Neural cell (in vitro differentiated cells): ENCODE results near the gene MAGI2. TPM values are rescaled to one million over a fixed set of nuclear protein-coding genes. Genes with fewer than 3 reads are reported as not detected.

Source experiments
- H2AFZ ChIP-seq: fragments of 200-600, 300-800 bp; sonication (generic), shearing (Covaris generic); 2 replicates; pipeline ENCODE4 v1.6.0; 2014; ENCODE audit warnings: low read depth, mild to moderate bottlenecking, antibody characterized with exemption, low read length, moderate library complexity
- H3F3A ChIP-seq: fragments of 200-600 bp; shearing (Covaris generic); 2 replicates; pipeline ENCODE4 v1.6.1; 2016; ENCODE audit warnings: mild to moderate bottlenecking, moderate library complexity, mixed read lengths, antibody characterized with exemption, low read length; ENCODE audit not compliant: insufficient read depth, poor library complexity, severe bottlenecking
- H3K27ac ChIP-seq: fragments of 200-600, 300-800 bp; sonication (generic), shearing (Covaris generic); 2 replicates; pipeline ENCODE4 v1.5.1; 2014; ENCODE audit warnings: mild to moderate bottlenecking, low read length, moderate library complexity
- H3K27me3 ChIP-seq: fragments of 300-800, 200-600 bp; sonication (generic), shearing (Covaris generic); 2 replicates; pipeline ENCODE4 v1.6.0; 2014; ENCODE audit warnings: mild to moderate bottlenecking, low read depth, low read length, moderate library complexity; ENCODE audit not compliant: insufficient read depth
- H3K36me3 ChIP-seq: fragments of 300-800, 200-600 bp; sonication (generic), shearing (Covaris generic); 2 replicates; pipeline ENCODE4 v1.5.1; 2014; ENCODE audit warnings: mild to moderate bottlenecking, antibody characterized with exemption, low read length, moderate library complexity; ENCODE audit not compliant: insufficient read depth
- H3K4me2 ChIP-seq: fragments of 300-800, 200-600 bp; sonication (generic), shearing (Covaris generic); 2 replicates; pipeline ENCODE4 v1.6.0; 2014; ENCODE audit warnings: mild to moderate bottlenecking, low read length
- H3K4me3 ChIP-seq: fragments of 300-800, 200-600 bp; sonication (generic), shearing (Covaris generic); 2 replicates; pipeline ENCODE4 v1.5.1; 2014; ENCODE audit warnings: mild to moderate bottlenecking, low read length, moderate library complexity
- H3K79me2 ChIP-seq: fragments of 200-600 bp; shearing (Covaris generic); replicated peaks from 2 replicates; pipeline ENCODE4 v1.6.0; 2014; ENCODE audit warnings: mild to moderate bottlenecking, low read length, moderate library complexity; ENCODE audit not compliant: insufficient read depth
- H3K9ac ChIP-seq: fragments of 300-800, 200-600 bp; sonication (generic), shearing (Covaris generic); 2 replicates; pipeline ENCODE4 v1.6.1; 2016; ENCODE audit warnings: mild to moderate bottlenecking, low read length, mixed read lengths
- H3K9me2 ChIP-seq: fragments of 200-600 bp; shearing (Covaris generic); 2 replicates; pipeline ENCODE4 v1.6.1; 2016; ENCODE audit warnings: mild to moderate bottlenecking, low read length, mixed read lengths; ENCODE audit not compliant: insufficient read depth
- H3K9me3 ChIP-seq: fragments of 200-600, 300-800 bp; sonication (generic), shearing (Covaris generic); 2 replicates; pipeline ENCODE4 v1.6.1; 2016; ENCODE audit warnings: mild to moderate bottlenecking, mixed run types, low read length, moderate library complexity, mixed read lengths
- H4K20me1 ChIP-seq: fragments of 200-600 bp; shearing (Covaris generic); 2 replicates; pipeline ENCODE4 v1.6.1; 2016; ENCODE audit warnings: mild to moderate bottlenecking, mixed run types; ENCODE audit not compliant: insufficient read depth
- CTCF ChIP-seq: fragments of 450-650 bp; IDR thresholded peaks from 2 replicates; pipeline ENCODE4 v1.5.1; 2014; ENCODE audit warnings: antibody characterized with exemption, mild to moderate bottlenecking, moderate library complexity; ENCODE audit not compliant: poor library complexity, severe bottlenecking
- EP300 ChIP-seq: fragments of 450-650 bp; conservative IDR thresholded peaks from 2 replicates; pipeline ENCODE4 v1.6.1; 2014; ENCODE audit warnings: antibody characterized with exemption, mild to moderate bottlenecking, moderate library complexity; ENCODE audit not compliant: poor library complexity, severe bottlenecking
- EZH2 ChIP-seq: fragments of 200-600, 300-800 bp; shearing (Covaris generic), sonication (generic); IDR thresholded peaks from 2 replicates; pipeline ENCODE4 v1.6.1; 2014; ENCODE audit warnings: antibody characterized with exemption, low read length, borderline replicate concordance, mild to moderate bottlenecking; ENCODE audit not compliant: insufficient read depth, poor library complexity, severe bottlenecking
- MXI1 ChIP-seq: fragments of 450-650 bp; conservative IDR thresholded peaks from 2 replicates; pipeline ENCODE4 v1.6.1; 2014; ENCODE audit warnings: antibody characterized with exemption, mild to moderate bottlenecking; ENCODE audit not compliant: poor library complexity, severe bottlenecking
- POLR2AphosphoS5 ChIP-seq: IDR thresholded peaks from 2 replicates; pipeline ENCODE4 v1.6.1; 2012
- RAD21 ChIP-seq: fragments of 450-650 bp; conservative IDR thresholded peaks from 2 replicates; pipeline ENCODE4 v1.6.1; 2014; ENCODE audit warnings: antibody characterized with exemption, mild to moderate bottlenecking, moderate library complexity
- REST ChIP-seq: IDR thresholded peaks from 2 replicates; pipeline ENCODE4 v1.6.1; 2012; ENCODE audit warnings: borderline replicate concordance
- SMC3 ChIP-seq: fragments of 450-650 bp; conservative IDR thresholded peaks from 2 replicates; pipeline ENCODE4 v1.6.1; 2014; ENCODE audit warnings: antibody characterized with exemption, mild to moderate bottlenecking, moderate library complexity; ENCODE audit not compliant: poor library complexity
- TAF1 ChIP-seq: IDR thresholded peaks from 2 replicates; pipeline ENCODE4 v1.6.1; 2012; ENCODE audit warnings: low read depth
- polyA plus RNA-seq: library from polyadenylated mRNA; depleted of rRNA; stranded (reverse); fragments of >200 nt; gene quantifications from 2 replicates; pipeline ENCODE4 v1.2.3, GENCODE V29; 2014

MAGI2 gene
- polyA plus RNA-seq, 1 donor from 2014 or later = 19.3 TPM

GRCh38 chr7:79398138-79398749 lies 55.2 kb downstream of the MAGI2 start:
- Histone ChIP-seq H3K27me3 (no peaks in the 10 kb centered on the region), H3K4me2 (no peak overlapping the region), H3K79me2 (no peaks in the 10 kb centered on the region), H4K20me1 (no peaks in the 10 kb centered on the region), H3K36me3 (no peaks in the 10 kb centered on the region), H3K9me3 (no peaks in the 10 kb centered on the region), H3K27ac (no peak overlapping the region), H3K9me2 (no peaks in the 10 kb centered on the region), H3K9ac (no peak overlapping the region), H3K4me3 (no peak overlapping the region), H2AFZ (no peak overlapping the region), H3F3A (no peaks in the 10 kb centered on the region)
- no peak for TF ChIP-seq REST
- no peak for TF ChIP-seq POLR2AphosphoS5
- TF ChIP-seq EP300 = no peak
- TF ChIP-seq CTCF = no peak
- TF ChIP-seq MXI1 = no peak
- TF ChIP-seq TAF1 = no peak
- TF ChIP-seq RAD21 = no peak
- TF ChIP-seq EZH2 = no peak

GRCh38 chr7:79386688-79387422 lies 66.6 kb downstream of the MAGI2 start:
- H3K4me3 ChIP-seq = no peak overlapping the region
- H2AFZ ChIP-seq = no peak overlapping the region
- no peaks in the 10 kb centered on the region for H3F3A ChIP-seq
- no peak for TF ChIP-seq SMC3
- TF ChIP-seq POLR2AphosphoS5 = no peak
- TF ChIP-seq EP300 = no peak
- TF ChIP-seq RAD21 = no peak
- no peak for TF ChIP-seq TAF1
- TF ChIP-seq REST = no peak
- TF ChIP-seq EZH2 = no peak
- TF ChIP-seq CTCF = no peak
- TF ChIP-seq MXI1 = no peak
- H3K9me3 ChIP-seq = no peaks in the 10 kb centered on the region
- no peaks in the 10 kb centered on the region for H3K27me3 ChIP-seq
- no peaks in the 10 kb centered on the region for H4K20me1 ChIP-seq
- no peak overlapping the region for H3K4me2 ChIP-seq
- no peaks in the 10 kb centered on the region for H3K36me3 ChIP-seq
- H3K9ac ChIP-seq = no peak overlapping the region
- no peaks in the 10 kb centered on the region for H3K9me2 ChIP-seq
- H3K79me2 ChIP-seq = no peaks in the 10 kb centered on the region
- no peak overlapping the region for H3K27ac ChIP-seq
